ENCODE measurements around the gene CEP41. TPM values are rescaled to one million over a fixed set of nuclear protein-coding genes. Genes with fewer than 3 reads are reported as not detected.

CEP41 gene
- total and polyA plus RNA-seq, 2 experiments from 2014 or later = 5.5 to 17.2 TPM

DNA sequence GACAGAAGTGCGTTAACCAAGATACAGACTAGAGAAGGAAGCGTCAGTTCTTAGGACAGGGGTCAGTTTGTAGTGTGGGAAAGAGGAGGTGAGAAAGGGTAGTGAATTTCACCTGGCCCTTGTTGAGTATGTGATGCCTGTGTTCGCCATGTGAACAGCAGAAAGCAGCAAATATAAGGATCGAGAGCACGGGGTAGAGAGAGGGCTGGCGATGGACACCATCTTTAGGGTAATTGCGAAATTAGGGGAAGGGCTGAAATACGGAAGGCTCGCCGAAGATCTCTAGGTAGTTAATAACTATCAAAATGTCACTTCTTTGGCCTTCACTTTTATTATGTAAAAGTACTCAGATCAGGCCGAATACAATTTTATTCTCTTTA lies 44.9 kb upstream of the CEP41 start:
- WGBS (ENCODE audit: low lambda C conversion rate, missing lambda C conversion rate) = 91% methylated on average over 11 of the region's 11 CpGs

GRCh38 chr7:130483031-130483430 lies 42.2 kb upstream of the CEP41 start:
- Histone ChIP-seq H3K27ac (peak overlapping the region; percentile 43), H3K36me3 (replicated peaks; ENCODE audit: insufficient read depth, low read depth) (no peaks in the 10 kb centered on the region), H2AFZ (no peak overlapping the region), H3K4me1 (ENCODE audit: insufficient read depth) (no peaks in the 10 kb centered on the region), H3K79me2 (no peaks in the 10 kb centered on the region), H3K9me3 (ENCODE audit: low read depth) (no peaks in the 10 kb centered on the region), H3K4me2 (no peak overlapping the region), H3K27me3 (no peaks in the 10 kb centered on the region), H3K4me3 (no peak overlapping the region), H3K9me2 (replicated peaks; ENCODE audit: insufficient read depth) (no peaks in the 10 kb centered on the region), H4K20me1 (ENCODE audit: insufficient read depth, poor library complexity, severe bottlenecking) (no peaks in the 10 kb centered on the region)
- WGBS (ENCODE audit: low lambda C conversion rate, missing lambda C conversion rate) = 84% methylated on average over 3 of the region's 3 CpGs
- no peak for DNase-seq (ENCODE audit: low spot score)
- TF ChIP-seq EZH2phosphoT487 (IDR thresholded peaks at IDR 0.05; ENCODE audit: low read depth, severe bottlenecking, unreplicated experiment) (no peak), EZH2 (IDR thresholded peaks at IDR 0.05; ENCODE audit: borderline replicate concordance) (no peak)
- TF ChIP-seq, protein P1, sequence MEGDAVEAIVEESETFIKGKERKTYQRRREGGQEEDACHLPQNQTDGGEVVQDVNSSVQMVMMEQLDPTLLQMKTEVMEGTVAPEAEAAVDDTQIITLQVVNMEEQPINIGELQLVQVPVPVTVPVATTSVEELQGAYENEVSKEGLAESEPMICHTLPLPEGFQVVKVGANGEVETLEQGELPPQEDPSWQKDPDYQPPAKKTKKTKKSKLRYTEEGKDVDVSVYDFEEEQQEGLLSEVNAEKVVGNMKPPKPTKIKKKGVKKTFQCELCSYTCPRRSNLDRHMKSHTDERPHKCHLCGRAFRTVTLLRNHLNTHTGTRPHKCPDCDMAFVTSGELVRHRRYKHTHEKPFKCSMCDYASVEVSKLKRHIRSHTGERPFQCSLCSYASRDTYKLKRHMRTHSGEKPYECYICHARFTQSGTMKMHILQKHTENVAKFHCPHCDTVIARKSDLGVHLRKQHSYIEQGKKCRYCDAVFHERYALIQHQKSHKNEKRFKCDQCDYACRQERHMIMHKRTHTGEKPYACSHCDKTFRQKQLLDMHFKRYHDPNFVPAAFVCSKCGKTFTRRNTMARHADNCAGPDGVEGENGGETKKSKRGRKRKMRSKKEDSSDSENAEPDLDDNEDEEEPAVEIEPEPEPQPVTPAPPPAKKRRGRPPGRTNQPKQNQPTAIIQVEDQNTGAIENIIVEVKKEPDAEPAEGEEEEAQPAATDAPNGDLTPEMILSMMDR (IDR thresholded peaks at IDR 0.05; ENCODE audit: poor library complexity) = no peak

More for the DNA sequence above, 44.9 kb upstream of the CEP41 start:
- no peak for DNase-seq (ENCODE audit: low spot score)
- H3K27ac ChIP-seq = no peak overlapping the region
- H3K4me2 ChIP-seq = peak overlapping the region; percentile 76
- H3K4me3 ChIP-seq = no peak overlapping the region
- H3K9me3 ChIP-seq (ENCODE audit: low read depth) = no peaks in the 10 kb centered on the region
- H3K4me1 ChIP-seq (ENCODE audit: insufficient read depth) = peaks cover 25% of the 10 kb centered on the region
- H3K9me2 ChIP-seq (replicated peaks; ENCODE audit: insufficient read depth) = no peaks in the 10 kb centered on the region
- no peaks in the 10 kb centered on the region for H3K36me3 ChIP-seq (replicated peaks; ENCODE audit: insufficient read depth, low read depth)
- H3K27me3 ChIP-seq = no peaks in the 10 kb centered on the region
- TF ChIP-seq, protein P1 (IDR thresholded peaks at IDR 0.05; ENCODE audit: poor library complexity) = no peak
- no peak for TF ChIP-seq EZH2phosphoT487 (IDR thresholded peaks at IDR 0.05; ENCODE audit: low read depth, severe bottlenecking, unreplicated experiment)
- peak overlapping the region; percentile 55 for H2AFZ ChIP-seq
- no peaks in the 10 kb centered on the region for H3K79me2 ChIP-seq
- no peaks in the 10 kb centered on the region for H4K20me1 ChIP-seq (ENCODE audit: insufficient read depth, poor library complexity, severe bottlenecking)

GRCh38 chr7:130481898-130482297 lies 41.1 kb upstream of the CEP41 start:
- no peaks in the 10 kb centered on the region for H4K20me1 ChIP-seq (ENCODE audit: insufficient read depth, poor library complexity, severe bottlenecking)
- H3K27me3 ChIP-seq = no peaks in the 10 kb centered on the region
- H3K4me2 ChIP-seq = no peak overlapping the region
- WGBS (ENCODE audit: low lambda C conversion rate, missing lambda C conversion rate) = 62% methylated on average over 1 of the region's 1 CpG
- no peaks in the 10 kb centered on the region for H3K9me3 ChIP-seq (ENCODE audit: low read depth)
- peak overlapping the region; percentile 54 for H3K27ac ChIP-seq
- peak; percentile 35 for DNase-seq (ENCODE audit: low spot score)
- peak overlapping the region; percentile 45 for H2AFZ ChIP-seq
- TF ChIP-seq, protein P1 (IDR thresholded peaks at IDR 0.05; ENCODE audit: poor library complexity) = no peak
- TF ChIP-seq EZH2 (IDR thresholded peaks at IDR 0.05; ENCODE audit: borderline replicate concordance) (no peak), EZH2phosphoT487 (IDR thresholded peaks at IDR 0.05; ENCODE audit: low read depth, severe bottlenecking, unreplicated experiment) (no peak)
- no peak overlapping the region for H3K4me3 ChIP-seq
- no peaks in the 10 kb centered on the region for H3K36me3 ChIP-seq (replicated peaks; ENCODE audit: insufficient read depth, low read depth)
- H3K79me2 ChIP-seq = no peaks in the 10 kb centered on the region
- no peaks in the 10 kb centered on the region for H3K9me2 ChIP-seq (replicated peaks; ENCODE audit: insufficient read depth)
- H3K4me1 ChIP-seq (ENCODE audit: insufficient read depth) = no peaks in the 10 kb centered on the region

All from hepatocyte (in vitro differentiated cells).